HEK293T (cell line): Measurements from ENCODE around the gene MIDN.

Experiments used
- CTCF ChIA-PET: fragments of 350-600 bp; formaldehyde crosslinking; extraction: SDS; loops from one replicate; lab custom pipeline; 2021; ENCODE audit warnings: antibody characterized with exemption, inconsistent platforms; lab: Yijun Ruan, JAX
- POLR2A ChIA-PET: fragments of 350-600 bp; formaldehyde crosslinking; extraction: SDS; loops from one replicate; lab custom pipeline; 2020; ENCODE audit warnings: antibody characterized with exemption, inconsistent platforms; lab: Yijun Ruan, JAX
- DNase-seq: peaks from one replicate; pipeline ENCODE4 v3.0.0; 2012; ENCODE audit warnings: mixed read lengths; ENCODE audit errors: extremely low spot score
- ARNT ChIP-seq: fragments of 450-650 bp; IDR thresholded peaks from 2 replicates; pipeline ENCODE4 v1.6.1; 2017; ENCODE audit warnings: mild to moderate bottlenecking
- BHLHE40 ChIP-seq: fragments of 450-650 bp; IDR thresholded peaks from 2 replicates; pipeline ENCODE4 v1.6.1; 2016; ENCODE audit warnings: mild to moderate bottlenecking, moderate library complexity, borderline replicate concordance
- CTBP1 ChIP-seq: fragments of 450-650 bp; IDR thresholded peaks from 2 replicates; pipeline ENCODE4 v1.6.1; 2016; ENCODE audit warnings: borderline replicate concordance
- ELF4 ChIP-seq: fragments of 450-650 bp; IDR thresholded peaks from 2 replicates; pipeline ENCODE4 v1.6.1; 2017; ENCODE audit warnings: antibody characterized with exemption
- FOXA1 ChIP-seq: fragments of 450-650 bp; IDR thresholded peaks from 2 replicates; pipeline ENCODE4 v1.6.1; 2016; ENCODE audit warnings: mild to moderate bottlenecking
- FOXK2 ChIP-seq: fragments of 450-650 bp; IDR thresholded peaks from 2 replicates; pipeline ENCODE4 v1.6.1; 2016; ENCODE audit warnings: mild to moderate bottlenecking
- FOXM1 ChIP-seq: fragments of 450-650 bp; IDR thresholded peaks from 2 replicates; pipeline ENCODE4 v1.6.1; 2017; ENCODE audit warnings: mild to moderate bottlenecking, borderline replicate concordance
- HDGF ChIP-seq: fragments of 450-650 bp; IDR thresholded peaks from 2 replicates; pipeline ENCODE4 v1.6.1; 2017; ENCODE audit warnings: antibody characterized with exemption, borderline replicate concordance
- L3MBTL2 ChIP-seq: fragments of 450-650 bp; conservative IDR thresholded peaks from 2 replicates; pipeline ENCODE4 v1.6.1; 2016; ENCODE audit warnings: mild to moderate bottlenecking
- LEF1 ChIP-seq: fragments of 450-650 bp; IDR thresholded peaks from 2 replicates; pipeline ENCODE4 v1.6.1; 2017; ENCODE audit warnings: mild to moderate bottlenecking, borderline replicate concordance
- NFRKB ChIP-seq: fragments of 450-650 bp; IDR thresholded peaks from 2 replicates; pipeline ENCODE4 v1.6.1; 2016; ENCODE audit warnings: mild to moderate bottlenecking, moderate library complexity
- PKNOX1 ChIP-seq: fragments of 450-650 bp; IDR thresholded peaks from 2 replicates; pipeline ENCODE4 v1.6.1; 2016
- SP1 ChIP-seq: fragments of 450-650 bp; IDR thresholded peaks from 2 replicates; pipeline ENCODE4 v1.6.1; 2017
- SUZ12 ChIP-seq: fragments of 450-650 bp; IDR thresholded peaks from 2 replicates; pipeline ENCODE4 v1.6.1; 2016; ENCODE audit warnings: mild to moderate bottlenecking
- TARDBP ChIP-seq: fragments of 450-650 bp; IDR thresholded peaks from 2 replicates; pipeline ENCODE4 v1.6.1; 2016
- ZNF384 ChIP-seq: fragments of 450-650 bp; IDR thresholded peaks from 2 replicates; pipeline ENCODE4 v1.6.1; 2016

Gene MIDN

GRCh38 chr19:1278713-1279660, 30.6 kb downstream of the MIDN start:
- DNase-seq, result no peak
- CTCF ChIA-PET, result interaction anchor here (0.5 to 0.7 kb wide), 2 partner anchors 104 to 452 kb away, joined by 3 to 4 read pairs; no protein-coding TSS in a partner anchor
- POLR2A ChIA-PET, result interaction anchor here (0.6 to 2.3 kb wide), 3 partner anchors 10 to 314 kb away, joined by 3 to 33 read pairs (median 10); partner anchors contain the start of gene CIRBP
- no peak for TF ChIP-seq FOXK2
- no peak for TF ChIP-seq ZNF384

- ChIA-PET POLR2A (interaction anchor here (1.5 to 2.3 kb wide), 2 partner anchors 11 to 75 kb away, joined by 3 to 33 read pairs; partner anchors contain the start of gene CIRBP), CTCF (interaction anchor here (0.7 to 1.0 kb wide), 3 partner anchors 11 to 103 kb away, joined by 3 to 4 read pairs (median 3); partner anchors contain the start of gene CIRBP)
These were observed 31.5 kb downstream of the MIDN start for GRCh38 chr19:1279782-1280341.

GRCh38 chr19:1280636-1281568, 32.5 kb downstream of the MIDN start:
- CTCF ChIA-PET, result interaction anchor here (1.0 kb wide), 1 partner anchor 12 kb away, joined by 4 read pairs; the partner anchor contains the start of gene CIRBP
- TF ChIP-seq PKNOX1, result no peak
- TF ChIP-seq SP1, result no peak
- no peak for TF ChIP-seq NFRKB
- no peak for TF ChIP-seq SUZ12
- TF ChIP-seq ZNF384, result no peak
- TF ChIP-seq LEF1, result no peak
- no peak for TF ChIP-seq ARNT
- no peak for TF ChIP-seq CTBP1
- no peak for TF ChIP-seq FOXA1
- TF ChIP-seq TARDBP, result no peak
- no peak for TF ChIP-seq BHLHE40
- no peak for TF ChIP-seq L3MBTL2
- no peak for TF ChIP-seq FOXM1
- TF ChIP-seq ELF4, result no peak
- TF ChIP-seq FOXK2, result no peak
- no peak for TF ChIP-seq HDGF
- DNase-seq, result no peak
- POLR2A ChIA-PET, result interaction anchor here (2.3 kb wide), 1 partner anchor 12 kb away, joined by 33 read pairs; the partner anchor contains the start of gene CIRBP

More at GRCh38 chr19:1279782-1280341, 31.5 kb downstream of the MIDN start:
- TF ChIP-seq PKNOX1, result peak; percentile 41; the same call in 1 of the 2 replicates
- no peak for TF ChIP-seq NFRKB
- peak; percentile 77 for DNase-seq

GRCh38 chr19:1281569-1282287, 33.3 kb downstream of the MIDN start:
- TF ChIP-seq ZNF384 (no peak), L3MBTL2 (no peak), FOXA1 (no peak), ARNT (no peak), FOXK2 (no peak), SUZ12 (no peak), PKNOX1 (no peak), LEF1 (no peak), NFRKB (no peak), HDGF (no peak), FOXM1 (no peak), TARDBP (no peak), SP1 (no peak), CTBP1 (no peak), ELF4 (no peak)
- ChIA-PET CTCF (no interaction called here), POLR2A (no interaction called here)
- DNase-seq, result no peak
